K562 (cell line): Measurements from ENCODE around the gene STON2. TPM values are rescaled to one million over a fixed set of nuclear protein-coding genes. Genes with fewer than 3 reads are reported as not detected.
A peak's percentile ranks its signal among the peaks of the same experiment; 100 is the strongest.

Source experiments
- ARNT ChIP-seq, 2 experiments: fragments of 450-650 bp; IDR thresholded peaks; 2 replicates each; pipeline ENCODE4 v1.6.1; 2016; ENCODE audit warnings: mild to moderate bottlenecking in 1 of 2
- CCNT2 ChIP-seq: IDR thresholded peaks from 2 replicates; pipeline ENCODE4 v1.6.1; 2011; ENCODE audit warnings: borderline replicate concordance, low read depth, mild to moderate bottlenecking, moderate library complexity, mixed read lengths, low read length; ENCODE audit not compliant: insufficient read length; ENCODE audit errors: extremely low read depth
- NELFE ChIP-seq: IDR thresholded peaks from 2 replicates; pipeline ENCODE4 v1.6.1; 2011; ENCODE audit warnings: mild to moderate bottlenecking; ENCODE audit not compliant: insufficient read depth, insufficient read length
- RFX1 ChIP-seq: fragments of 450-650 bp; IDR thresholded peaks from 2 replicates; pipeline ENCODE4 v1.6.1; 2016; ENCODE audit warnings: mild to moderate bottlenecking, moderate library complexity
- SREBF1 ChIP-seq: fragments of 150-350 bp; IDR thresholded peaks from 2 replicates; pipeline ENCODE4 v1.6.1; 2014; ENCODE audit warnings: antibody characterized with exemption, low read depth, low read length, borderline replicate concordance
- STAG1 ChIP-seq: sonication (generic); formaldehyde crosslinking; IDR thresholded peaks from 2 replicates; pipeline ENCODE4 v1.5.0; 2020; ENCODE audit warnings: missing genetic modification reagents, borderline replicate concordance
- STAT5B ChIP-seq: fragments of 250-450 bp; sonication (Bioruptor Pico); IDR thresholded peaks from 2 replicates; pipeline ENCODE4 v1.8.0; 2021; ENCODE audit warnings: mild to moderate bottlenecking, inconsistent platforms
- ZNF121 ChIP-seq: sonication (generic); formaldehyde crosslinking; conservative IDR thresholded peaks from 2 replicates; pipeline ENCODE4 v1.8.0; 2022; ENCODE audit warnings: missing genetic modification reagents
- ZNF318 ChIP-seq, 2 experiments: fragments of 450-650 bp; IDR thresholded peaks; 2 replicates each; pipeline ENCODE4 v1.6.1; 2016; ENCODE audit warnings: mild to moderate bottlenecking in 2 of 2, borderline replicate concordance in 1 of 2, low read depth in 1 of 2, moderate library complexity in 1 of 2
- ZNF551 ChIP-seq: fragments of 250-450 bp; sonication (Bioruptor Pico); IDR thresholded peaks from 2 replicates; pipeline ENCODE4 v1.5.0; 2021; ENCODE audit warnings: mild to moderate bottlenecking, moderate library complexity
- polyA plus RNA-seq, 8 experiments: library from polyadenylated mRNA; depleted of rRNA in 4 of 8; stranded (reverse) in 5 of 8; unstranded in 3 of 8; fragments of >200 nt; fragmentation: Nextera tagmentation in 2 of 8; fragmentation: Illumina TruSeq in 1 of 8; extraction: Ambion mirVana in 2 of 8; extraction: Trizol in 1 of 8; gene quantifications; 2 replicates each; pipeline versions ENCODE4 v1.2.1 to v1.2.3, GENCODE V29; 2011 to 2014; ENCODE audit warnings: inconsistent platforms in 1 of 8, missing spikeins in 1 of 8
- total RNA-seq, 7 experiments: library from RNA; depleted of rRNA in 6 of 7; stranded (reverse); fragments of >200 nt in 6 of 7; fragmentation: Illumina TruSeq in 2 of 7; extraction: Trizol in 2 of 7; gene quantifications; 2 replicates each; pipeline versions ENCODE4 v1.2.1 to v1.2.3, GENCODE V29; 2011 to 2021; ENCODE audit warnings: low replicate concordance in 1 of 7
- TF ChIP-seq, protein P1 (sequence below), 3 experiments: fragments of 200-800 bp in 1 of 3; sonication (Bioruptor generic) in 1 of 3; sonication (generic) in 1 of 3; formaldehyde crosslinking in 1 of 3; IDR thresholded peaks; 2 replicates each; pipeline versions ENCODE4 v1.6.1 to v1.8.0; 2016 to 2022; ENCODE audit warnings: mild to moderate bottlenecking in 2 of 3, missing compliant biosample characterization in 2 of 3, missing genetic modification characterization in 2 of 3, missing genetic modification reagents in 1 of 3
- TF ChIP-seq, protein P2 (sequence below): sonication (generic); formaldehyde crosslinking; IDR thresholded peaks from 2 replicates; pipeline ENCODE4 v1.8.0; 2022; ENCODE audit warnings: missing genetic modification reagents, mild to moderate bottlenecking, moderate library complexity, borderline replicate concordance
- TF ChIP-seq, protein P3 (sequence below): sonication (generic); formaldehyde crosslinking; IDR thresholded peaks from 2 replicates; pipeline ENCODE4 v1.8.0; 2022; ENCODE audit warnings: mild to moderate bottlenecking, missing genetic modification reagents

STON2 gene
- total and polyA plus RNA-seq, 9 of the 15 experiments (the other 6 are each of a cell fraction or from before 2014, with no cell fraction given): 7.8 to 99.3 (median 53.5) TPM

DNA sequence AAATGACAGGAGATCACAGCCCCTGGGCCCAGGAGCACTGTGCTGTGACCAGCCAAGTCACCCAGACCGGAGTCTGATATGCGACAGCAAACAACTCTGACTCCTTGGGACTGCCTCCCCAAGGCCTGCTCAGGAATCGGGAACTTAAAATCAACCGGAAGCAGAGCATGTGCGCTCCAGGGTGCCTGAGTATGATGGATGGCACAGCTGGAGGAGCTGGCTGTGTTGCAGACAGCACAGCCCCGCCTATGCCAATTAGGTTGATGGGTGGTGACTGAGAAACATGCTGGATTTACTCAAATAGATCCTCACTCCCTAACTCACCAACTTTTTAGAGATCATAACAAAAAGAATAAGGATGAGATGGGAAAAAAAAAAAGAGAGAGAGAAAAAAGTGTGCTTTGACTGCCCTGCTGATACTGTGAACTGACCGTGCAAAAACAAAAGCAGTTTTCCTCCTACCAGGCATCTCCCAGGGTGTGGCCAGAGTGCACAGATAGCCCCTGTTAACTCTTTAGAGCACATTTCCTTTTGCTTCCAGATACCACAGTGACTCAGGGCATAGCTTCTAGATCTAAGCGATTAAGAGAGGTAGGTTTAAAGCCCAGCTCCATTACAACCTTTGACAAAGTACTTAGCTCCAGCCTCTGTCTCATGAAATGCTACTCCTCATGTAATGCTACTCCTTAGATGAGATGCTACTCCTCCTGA is 27.4 kb upstream of the STON2 start (continued):
- TF ChIP-seq ZNF318 (IDR thresholded peaks at IDR 0.05; ENCODE audit: borderline replicate concordance in 1 of 2, low read depth in 1 of 2): peak in 1 of 2 experiments; percentile 86; a peak in 2 of 4 replicates
- no peak for TF ChIP-seq ZNF121
- no peak for TF ChIP-seq RFX1
- TF ChIP-seq, protein P1, sequence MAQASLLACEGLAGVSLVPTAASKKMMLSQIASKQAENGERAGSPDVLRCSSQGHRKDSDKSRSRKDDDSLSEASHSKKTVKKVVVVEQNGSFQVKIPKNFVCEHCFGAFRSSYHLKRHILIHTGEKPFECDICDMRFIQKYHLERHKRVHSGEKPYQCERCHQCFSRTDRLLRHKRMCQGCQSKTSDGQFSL (CRISPR knock-in tag; IDR thresholded peaks at IDR 0.05): no peak
- TF ChIP-seq, protein P1 (tag; IDR thresholded peaks at IDR 0.05): no peak
- no peak for TF ChIP-seq STAT5B
- no peak for TF ChIP-seq SREBF1
- no peak for TF ChIP-seq NELFE
- peak in 1 of 2 experiments; percentile 78; a peak in 3 of 4 replicates for TF ChIP-seq ARNT (IDR thresholded peaks at IDR 0.05)
- no peak for TF ChIP-seq STAG1 (CRISPR knock-in tag)
- TF ChIP-seq CCNT2: peak; percentile 59
- TF ChIP-seq, protein P2, sequence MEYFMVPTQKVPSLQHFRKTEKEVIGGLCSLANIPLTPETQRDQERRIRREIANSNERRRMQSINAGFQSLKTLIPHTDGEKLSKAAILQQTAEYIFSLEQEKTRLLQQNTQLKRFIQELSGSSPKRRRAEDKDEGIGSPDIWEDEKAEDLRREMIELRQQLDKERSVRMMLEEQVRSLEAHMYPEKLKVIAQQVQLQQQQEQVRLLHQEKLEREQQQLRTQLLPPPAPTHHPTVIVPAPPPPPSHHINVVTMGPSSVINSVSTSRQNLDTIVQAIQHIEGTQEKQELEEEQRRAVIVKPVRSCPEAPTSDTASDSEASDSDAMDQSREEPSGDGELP (CRISPR knock-in tag): peak; percentile 99
- no peak for TF ChIP-seq ZNF551
- TF ChIP-seq, protein P3, sequence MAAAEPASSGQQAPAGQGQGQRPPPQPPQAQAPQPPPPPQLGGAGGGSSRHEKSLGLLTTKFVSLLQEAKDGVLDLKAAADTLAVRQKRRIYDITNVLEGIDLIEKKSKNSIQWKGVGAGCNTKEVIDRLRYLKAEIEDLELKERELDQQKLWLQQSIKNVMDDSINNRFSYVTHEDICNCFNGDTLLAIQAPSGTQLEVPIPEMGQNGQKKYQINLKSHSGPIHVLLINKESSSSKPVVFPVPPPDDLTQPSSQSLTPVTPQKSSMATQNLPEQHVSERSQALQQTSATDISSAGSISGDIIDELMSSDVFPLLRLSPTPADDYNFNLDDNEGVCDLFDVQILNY: no peak
